ENCODE data around the gene ATXN10. TPM values are rescaled to one million over a fixed set of nuclear protein-coding genes. Genes with fewer than 3 reads are reported as not detected.

ATXN10 gene
- total and polyA plus RNA-seq, 2 of the 8 experiments (the other 6 are each of a cell fraction or from before 2014, with no cell fraction given), result 134 to 210 TPM

- TF ChIP-seq RAD21 (IDR thresholded peaks at IDR 0.05 in 1 of 2, conservative IDR thresholded peaks at IDR 0.05 in 1 of 2; ENCODE audit: low read depth in 2 of 2, low read length in 2 of 2) (no peak), E2F6 (IDR thresholded peaks at IDR 0.05) (no peak), CHD1 (IDR thresholded peaks at IDR 0.05; ENCODE audit: low read depth, low read length) (no peak), SP1 (IDR thresholded peaks at IDR 0.05; ENCODE audit: low read depth, low read length) (no peak), FOSL1 (IDR thresholded peaks at IDR 0.05; ENCODE audit: insufficient read depth, low read depth, low read length) (no peak), TAF7 (optimal IDR thresholded peaks at IDR 0.05; ENCODE audit: borderline replicate concordance, low read depth, low read length) (no peak), SIN3A (conservative IDR thresholded peaks at IDR 0.05 in 1 of 2, IDR thresholded peaks at IDR 0.05 in 1 of 2; ENCODE audit: low read depth in 1 of 2, low read length in 2 of 2) (no peak)
These were observed 31.3 kb downstream of the ATXN10 start (continued) for GRCh38 chr22:45702981-45703380.

Data from H1 (cell line).